ENCODE measurements around the gene ODF2.

DNA sequence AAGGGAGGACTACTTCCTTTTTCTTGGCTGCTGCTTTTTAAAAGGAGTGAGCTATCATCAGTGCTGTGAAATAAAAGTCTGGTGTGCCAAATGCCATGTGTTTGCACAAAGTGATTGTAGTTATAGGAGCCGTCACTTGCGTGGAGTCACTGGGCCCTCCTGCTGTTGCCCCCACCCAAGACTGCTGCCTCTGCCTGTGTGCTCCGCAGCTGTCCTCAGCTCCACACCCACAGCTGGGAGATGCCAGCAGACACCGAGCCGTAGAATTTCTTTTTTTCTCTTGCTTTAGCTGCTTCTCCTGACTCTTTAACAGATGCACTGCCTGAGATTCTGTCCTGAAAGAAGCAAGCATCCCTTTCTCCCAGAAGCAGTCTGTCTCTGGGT is 38.9 kb downstream of the ODF2 start:
- TF ChIP-seq, protein P1, sequence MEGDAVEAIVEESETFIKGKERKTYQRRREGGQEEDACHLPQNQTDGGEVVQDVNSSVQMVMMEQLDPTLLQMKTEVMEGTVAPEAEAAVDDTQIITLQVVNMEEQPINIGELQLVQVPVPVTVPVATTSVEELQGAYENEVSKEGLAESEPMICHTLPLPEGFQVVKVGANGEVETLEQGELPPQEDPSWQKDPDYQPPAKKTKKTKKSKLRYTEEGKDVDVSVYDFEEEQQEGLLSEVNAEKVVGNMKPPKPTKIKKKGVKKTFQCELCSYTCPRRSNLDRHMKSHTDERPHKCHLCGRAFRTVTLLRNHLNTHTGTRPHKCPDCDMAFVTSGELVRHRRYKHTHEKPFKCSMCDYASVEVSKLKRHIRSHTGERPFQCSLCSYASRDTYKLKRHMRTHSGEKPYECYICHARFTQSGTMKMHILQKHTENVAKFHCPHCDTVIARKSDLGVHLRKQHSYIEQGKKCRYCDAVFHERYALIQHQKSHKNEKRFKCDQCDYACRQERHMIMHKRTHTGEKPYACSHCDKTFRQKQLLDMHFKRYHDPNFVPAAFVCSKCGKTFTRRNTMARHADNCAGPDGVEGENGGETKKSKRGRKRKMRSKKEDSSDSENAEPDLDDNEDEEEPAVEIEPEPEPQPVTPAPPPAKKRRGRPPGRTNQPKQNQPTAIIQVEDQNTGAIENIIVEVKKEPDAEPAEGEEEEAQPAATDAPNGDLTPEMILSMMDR (IDR thresholded peaks at IDR 0.05) = no peak
- TF ChIP-seq TCF7L2 (IDR thresholded peaks at IDR 0.05; ENCODE audit: low read depth, low read length) = no peak

Measured in Panc1 (cell line).